ENCODE results near the gene LCN15.

DNA sequence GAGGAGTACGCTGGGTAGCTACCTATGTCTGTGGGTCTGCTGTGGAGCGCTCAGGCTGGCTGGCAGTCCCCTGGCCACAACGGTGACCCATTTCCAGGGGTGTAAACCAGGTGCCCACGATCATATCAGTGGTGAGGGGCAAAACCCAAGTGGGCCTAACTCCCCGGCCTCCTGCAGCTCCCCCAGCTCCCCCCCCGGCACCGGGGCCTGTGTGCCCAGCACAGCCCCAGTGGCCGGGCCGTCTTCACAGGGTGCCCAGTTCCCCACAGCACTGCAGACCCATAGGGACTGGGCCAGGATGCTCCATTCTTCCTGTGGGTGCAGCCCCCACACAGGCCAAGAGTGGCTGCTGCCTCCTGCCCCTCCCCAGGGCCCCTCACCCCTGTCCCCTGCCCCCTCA is 5.3 kb downstream of the LCN15 start:
- TF ChIP-seq CEBPZ (IDR thresholded peaks at IDR 0.05; ENCODE audit: low read length) (no peak), ZNF280D (CRISPR knock-in tag; IDR thresholded peaks at IDR 0.05) (no peak), BCL3 (CRISPR knock-in tag; IDR thresholded peaks at IDR 0.05) (no peak), ZNF143 (CRISPR knock-in tag; IDR thresholded peaks at IDR 0.05) (no peak), CHD2 (IDR thresholded peaks at IDR 0.05; ENCODE audit: low read depth, low read length) (no peak), ZKSCAN1 (IDR thresholded peaks at IDR 0.05; ENCODE audit: low read length) (no peak), IRF2 (CRISPR knock-in tag; IDR thresholded peaks at IDR 0.05) (no peak), KLF16 (CRISPR knock-in tag; IDR thresholded peaks at IDR 0.05) (no peak), YY1 (IDR thresholded peaks at IDR 0.05; ENCODE audit: insufficient read depth, insufficient replicate concordance, low read depth, low read length) (no peak), ZFP82 (CRISPR knock-in tag; IDR thresholded peaks at IDR 0.05; ENCODE audit: borderline replicate concordance) (no peak), RAD21 (CRISPR knock-in tag; IDR thresholded peaks at IDR 0.05) (no peak), POLR2A (IDR thresholded peaks at IDR 0.05; ENCODE audit: insufficient read depth in 1 of 2, low read depth in 2 of 2, low read length in 2 of 2) (no peak)
- TF ChIP-seq, protein P1, sequence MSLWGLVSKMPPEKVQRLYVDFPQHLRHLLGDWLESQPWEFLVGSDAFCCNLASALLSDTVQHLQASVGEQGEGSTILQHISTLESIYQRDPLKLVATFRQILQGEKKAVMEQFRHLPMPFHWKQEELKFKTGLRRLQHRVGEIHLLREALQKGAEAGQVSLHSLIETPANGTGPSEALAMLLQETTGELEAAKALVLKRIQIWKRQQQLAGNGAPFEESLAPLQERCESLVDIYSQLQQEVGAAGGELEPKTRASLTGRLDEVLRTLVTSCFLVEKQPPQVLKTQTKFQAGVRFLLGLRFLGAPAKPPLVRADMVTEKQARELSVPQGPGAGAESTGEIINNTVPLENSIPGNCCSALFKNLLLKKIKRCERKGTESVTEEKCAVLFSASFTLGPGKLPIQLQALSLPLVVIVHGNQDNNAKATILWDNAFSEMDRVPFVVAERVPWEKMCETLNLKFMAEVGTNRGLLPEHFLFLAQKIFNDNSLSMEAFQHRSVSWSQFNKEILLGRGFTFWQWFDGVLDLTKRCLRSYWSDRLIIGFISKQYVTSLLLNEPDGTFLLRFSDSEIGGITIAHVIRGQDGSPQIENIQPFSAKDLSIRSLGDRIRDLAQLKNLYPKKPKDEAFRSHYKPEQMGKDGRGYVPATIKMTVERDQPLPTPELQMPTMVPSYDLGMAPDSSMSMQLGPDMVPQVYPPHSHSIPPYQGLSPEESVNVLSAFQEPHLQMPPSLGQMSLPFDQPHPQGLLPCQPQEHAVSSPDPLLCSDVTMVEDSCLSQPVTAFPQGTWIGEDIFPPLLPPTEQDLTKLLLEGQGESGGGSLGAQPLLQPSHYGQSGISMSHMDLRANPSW (CRISPR knock-in tag; IDR thresholded peaks at IDR 0.05; ENCODE audit: borderline replicate concordance): no peak
